ENCODE measurements around the gene CLK3.
"Not testable (repeated sequence)": the region's sequence is repeated elsewhere in the genome, so short reads cannot be mapped to it uniquely, and the experiment has no call there.

The CLK3 gene

DNA sequence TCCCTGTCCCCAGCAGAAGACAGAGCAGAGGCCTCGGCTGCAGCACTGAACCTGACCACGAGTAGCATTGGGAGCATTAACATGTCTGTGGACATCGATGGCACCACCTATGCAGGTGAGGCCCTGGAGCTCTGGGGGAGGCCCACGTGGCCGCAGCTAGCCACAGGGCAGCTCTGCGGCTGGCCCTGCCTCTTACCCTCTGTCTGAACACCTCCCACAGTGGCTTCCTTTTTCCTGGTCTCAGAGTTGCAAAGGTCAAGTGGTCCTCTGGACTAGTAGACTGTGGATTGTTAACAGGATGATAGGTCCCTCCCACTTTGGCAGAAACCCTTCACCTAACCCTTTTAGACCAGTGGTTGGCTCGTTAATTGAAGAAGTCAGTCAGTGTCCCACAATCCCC, 22.5 kb upstream of the CLK3 start:
- TF ChIP-seq, protein P1, sequence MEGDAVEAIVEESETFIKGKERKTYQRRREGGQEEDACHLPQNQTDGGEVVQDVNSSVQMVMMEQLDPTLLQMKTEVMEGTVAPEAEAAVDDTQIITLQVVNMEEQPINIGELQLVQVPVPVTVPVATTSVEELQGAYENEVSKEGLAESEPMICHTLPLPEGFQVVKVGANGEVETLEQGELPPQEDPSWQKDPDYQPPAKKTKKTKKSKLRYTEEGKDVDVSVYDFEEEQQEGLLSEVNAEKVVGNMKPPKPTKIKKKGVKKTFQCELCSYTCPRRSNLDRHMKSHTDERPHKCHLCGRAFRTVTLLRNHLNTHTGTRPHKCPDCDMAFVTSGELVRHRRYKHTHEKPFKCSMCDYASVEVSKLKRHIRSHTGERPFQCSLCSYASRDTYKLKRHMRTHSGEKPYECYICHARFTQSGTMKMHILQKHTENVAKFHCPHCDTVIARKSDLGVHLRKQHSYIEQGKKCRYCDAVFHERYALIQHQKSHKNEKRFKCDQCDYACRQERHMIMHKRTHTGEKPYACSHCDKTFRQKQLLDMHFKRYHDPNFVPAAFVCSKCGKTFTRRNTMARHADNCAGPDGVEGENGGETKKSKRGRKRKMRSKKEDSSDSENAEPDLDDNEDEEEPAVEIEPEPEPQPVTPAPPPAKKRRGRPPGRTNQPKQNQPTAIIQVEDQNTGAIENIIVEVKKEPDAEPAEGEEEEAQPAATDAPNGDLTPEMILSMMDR (IDR thresholded peaks at IDR 0.05; ENCODE audit: insufficient read depth, low read depth, low read length, missing control alignments): no peak
- no peak for DNase-seq (ENCODE audit: low read depth)
- H3K4me3 ChIP-seq (ENCODE audit: low read length): no peak overlapping the region

DNA sequence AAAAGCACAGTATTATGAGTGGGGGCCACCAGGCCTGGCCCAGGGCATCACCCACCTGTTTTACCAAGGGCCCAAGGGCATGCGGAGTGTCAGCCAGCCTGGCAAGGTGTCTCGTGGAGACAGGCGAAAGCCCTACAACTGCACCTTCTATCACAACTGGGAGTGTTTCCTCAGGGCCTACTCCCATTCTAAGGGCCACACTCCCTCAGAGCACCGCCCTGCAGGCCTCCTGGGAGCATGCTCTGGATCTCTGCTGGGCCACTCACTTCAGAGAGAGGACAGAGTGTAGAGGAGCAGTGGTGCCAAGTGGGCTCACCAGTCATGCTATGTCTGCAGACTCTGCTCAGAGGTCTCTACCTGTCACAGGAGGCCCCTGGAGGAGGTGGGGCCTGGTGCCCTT, 21.2 kb upstream of the CLK3 start:
- no peak for DNase-seq (ENCODE audit: low read depth)
- H3K4me3 ChIP-seq (ENCODE audit: low read length): no peak overlapping the region
- TF ChIP-seq, protein P1 (IDR thresholded peaks at IDR 0.05; ENCODE audit: insufficient read depth, low read depth, low read length, missing control alignments): no peak

DNA sequence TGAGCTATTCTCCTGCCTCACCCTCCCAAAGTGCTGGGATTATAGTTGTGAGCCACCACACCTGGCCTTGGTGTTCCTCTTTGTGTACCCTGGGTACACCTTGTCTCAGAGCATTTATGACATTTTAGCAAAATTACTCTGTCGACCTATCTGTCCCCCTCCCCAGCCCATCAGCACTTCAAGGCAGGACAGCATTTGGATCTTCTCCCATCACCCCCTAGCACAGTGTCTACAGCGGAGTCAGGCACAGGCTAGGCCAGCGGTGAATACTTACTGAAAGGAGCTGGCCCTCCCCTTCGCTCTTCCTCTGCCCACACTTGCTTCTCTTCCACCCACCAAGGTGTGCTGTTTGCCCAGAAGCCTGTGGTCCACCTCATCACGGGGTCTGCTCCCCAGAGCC, 20.4 kb upstream of the CLK3 start:
- no peak for DNase-seq (ENCODE audit: low read depth)

DNA sequence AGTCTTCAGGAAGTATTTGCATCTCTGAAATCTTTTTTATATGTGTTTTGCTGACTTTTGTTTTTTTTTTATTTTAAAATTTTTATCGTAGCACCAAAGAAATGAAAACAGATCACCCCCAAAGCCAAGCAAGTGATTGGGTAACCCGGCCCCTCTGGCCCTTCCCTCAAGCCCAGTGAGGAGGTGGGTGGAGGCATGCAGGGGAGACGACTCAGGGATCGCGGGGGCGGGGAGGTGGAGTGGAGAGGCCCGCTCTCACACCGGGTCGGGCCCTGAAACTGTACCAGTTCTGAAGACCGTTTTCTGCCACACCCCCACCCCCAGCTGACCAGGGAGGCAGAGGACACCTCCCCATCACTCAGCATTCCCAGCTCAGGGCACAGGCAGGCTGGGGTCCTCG, 18.9 kb upstream of the CLK3 start:
- H3K4me3 ChIP-seq (ENCODE audit: low read length): not testable (repeated sequence)

More for the DNA sequence above, 20.4 kb upstream of the CLK3 start:
- no peak overlapping the region for H3K4me3 ChIP-seq (ENCODE audit: low read length)
- TF ChIP-seq, protein P1 (IDR thresholded peaks at IDR 0.05; ENCODE audit: insufficient read depth, low read depth, low read length, missing control alignments): no peak

DNA sequence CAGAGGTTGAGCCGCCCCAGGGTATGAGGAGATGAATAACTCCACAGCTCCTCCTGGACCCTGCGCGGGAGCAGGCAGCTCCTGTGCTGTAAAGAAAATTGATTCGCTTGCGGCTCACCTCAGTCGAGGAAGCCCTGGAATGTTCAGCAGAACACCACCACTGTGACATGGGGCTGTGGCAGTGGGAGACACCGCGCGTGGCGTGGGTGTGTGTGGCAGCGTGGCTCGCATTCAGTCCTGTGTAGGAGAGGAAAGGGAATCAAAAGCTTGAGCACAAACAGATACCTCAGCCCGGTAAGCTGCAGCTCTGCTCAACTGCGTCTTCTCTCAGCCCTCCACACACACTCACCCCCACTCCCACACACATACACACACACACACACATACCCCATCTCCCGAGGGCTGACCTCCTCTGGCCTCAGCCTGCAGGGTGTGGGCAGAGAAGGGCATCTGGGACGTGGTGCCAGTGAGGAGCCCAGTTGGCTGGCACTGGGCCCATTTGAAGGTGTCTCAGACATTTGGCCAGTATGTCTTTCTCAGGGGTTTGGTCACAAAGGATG, 18.4 kb upstream of the CLK3 start:
- DNase-seq (ENCODE audit: low read depth); H3K4me3 ChIP-seq (ENCODE audit: low read length): not testable (repeated sequence)

More for the DNA sequence above, 18.9 kb upstream of the CLK3 start:
- DNase-seq (ENCODE audit: low read depth): not testable (repeated sequence)

DNA sequence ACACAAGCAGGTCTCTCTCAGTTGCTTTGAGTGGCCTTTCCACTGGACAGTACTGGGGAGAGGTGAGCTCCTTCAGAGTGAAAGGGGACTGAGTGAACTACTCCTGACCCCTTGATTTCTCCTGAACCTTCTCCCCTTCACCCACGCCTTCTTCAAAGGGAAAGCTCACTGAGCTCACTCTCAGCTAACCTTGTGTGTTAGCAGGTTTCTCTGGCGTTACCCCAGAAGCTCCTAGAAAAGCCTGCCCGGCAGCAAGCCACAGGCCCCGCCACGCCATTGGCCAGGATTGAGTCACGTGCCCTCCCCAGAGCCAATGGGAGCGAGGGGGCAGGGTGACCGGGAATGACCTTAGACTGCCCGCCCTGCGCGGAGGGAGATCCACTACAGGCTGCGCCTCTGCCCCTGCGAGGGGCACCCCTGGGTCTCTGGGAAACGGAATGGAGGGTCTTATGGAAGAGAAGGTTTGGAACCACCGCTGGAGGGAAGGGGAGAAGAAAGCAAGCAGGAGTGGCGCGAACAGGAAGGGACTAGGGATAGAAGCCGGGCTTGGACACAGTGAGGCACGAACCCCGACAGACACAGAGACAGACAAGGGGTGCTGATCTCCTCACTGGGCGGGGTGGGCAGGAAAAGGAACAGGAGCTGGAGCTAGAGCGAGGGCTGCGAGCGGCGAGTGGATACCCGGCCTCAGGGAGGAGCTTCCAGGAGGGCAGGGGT, 17.4 kb upstream of the CLK3 start:
- DNase-seq (ENCODE audit: low read depth): peak; percentile 89
- TF ChIP-seq, protein P1 (IDR thresholded peaks at IDR 0.05; ENCODE audit: insufficient read depth, low read depth, low read length, missing control alignments): no peak
- H3K4me3 ChIP-seq (ENCODE audit: low read length): peak overlapping the region; percentile 50

DNA sequence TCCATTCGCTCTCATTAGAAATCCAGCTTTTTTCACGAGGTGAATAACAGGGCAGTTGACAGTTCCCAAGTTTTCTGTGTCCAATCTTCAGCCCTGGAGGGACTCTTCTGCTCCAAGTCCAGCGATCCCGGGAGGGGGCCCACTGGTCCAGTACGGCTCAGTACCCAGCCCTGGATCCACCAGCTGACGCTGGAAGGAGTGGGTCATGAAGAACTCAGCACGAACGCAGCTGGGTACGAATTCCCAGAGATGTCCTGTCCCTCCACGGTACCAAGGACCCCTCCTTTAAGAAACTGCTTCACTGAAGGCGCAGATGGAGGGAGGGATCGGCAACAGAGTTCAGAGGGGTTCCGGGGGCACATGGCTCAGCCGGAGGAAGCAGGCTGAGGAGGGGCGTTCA, 16.5 kb upstream of the CLK3 start:
- peak overlapping the region; percentile 50 for H3K4me3 ChIP-seq (ENCODE audit: low read length)
- TF ChIP-seq, protein P1 (IDR thresholded peaks at IDR 0.05; ENCODE audit: insufficient read depth, low read depth, low read length, missing control alignments): no peak
- DNase-seq (ENCODE audit: low read depth): no peak

All from epithelial cell of esophagus (primary cell).